ENCODE results near the gene TM4SF20. TPM values are rescaled to one million over a fixed set of nuclear protein-coding genes. Genes with fewer than 3 reads are reported as not detected.
"Not testable (repeated sequence)": the region's sequence is repeated elsewhere in the genome, so short reads cannot be mapped to it uniquely, and the experiment has no call there.

TM4SF20 gene
- total RNA-seq, 2 experiments from 2014 or later: not detected

GRCh38 chr2:227389661-227390060 is 10.6 kb upstream of the TM4SF20 start:
- Histone ChIP-seq H3K27ac (ENCODE audit: low read depth, low read length, poor library complexity, severe bottlenecking) (no peak overlapping the region), H3K4me3 (ENCODE audit: low read depth, low read length, poor library complexity, severe bottlenecking) (no peak overlapping the region), H3K9me3 (ENCODE audit: low read length) (no peaks in the 10 kb centered on the region), H3K4me2 (ENCODE audit: low read length) (no peak overlapping the region), H2AFZ (ENCODE audit: low read length) (no peak overlapping the region), H4K20me1 (ENCODE audit: insufficient read depth, low read length) (no peaks in the 10 kb centered on the region), H3K9me2 (ENCODE audit: insufficient read depth, low read length) (no peaks in the 10 kb centered on the region), H3K36me3 (ENCODE audit: insufficient read depth, low read length) (no peaks in the 10 kb centered on the region), H3K4me1 (ENCODE audit: insufficient read depth, low read length, poor library complexity, severe bottlenecking) (no peaks in the 10 kb centered on the region), H3K79me2 (ENCODE audit: insufficient read depth, low read depth, low read length) (no peaks in the 10 kb centered on the region)
- no peak for TF ChIP-seq CTCF (conservative IDR thresholded peaks at IDR 0.05; ENCODE audit: low read length)
- no TSS peak for BruUV-seq (replicated peaks)
- intact Hi-C loops (cut with micrococcal nuclease; ENCODE audit: unreplicated experiment): no loop called here
- DNase-seq (ENCODE audit: low spot score): no peak
- POLR2A ChIA-PET: no interaction called here
- CTCF ChIA-PET (ENCODE audit: unreplicated experiment): no interaction called here

- Histone ChIP-seq H3K36me3 (ENCODE audit: insufficient read depth, low read length) (no peaks in the 10 kb centered on the region), H3K4me1 (ENCODE audit: insufficient read depth, low read length, poor library complexity, severe bottlenecking) (no peaks in the 10 kb centered on the region), H3K79me2 (ENCODE audit: insufficient read depth, low read depth, low read length) (no peaks in the 10 kb centered on the region), H3K27ac (ENCODE audit: low read depth, low read length, poor library complexity, severe bottlenecking) (no peak overlapping the region), H2AFZ (ENCODE audit: low read length) (no peak overlapping the region), H4K20me1 (ENCODE audit: insufficient read depth, low read length) (no peaks in the 10 kb centered on the region), H3K9me3 (ENCODE audit: low read length) (no peaks in the 10 kb centered on the region), H3K4me2 (ENCODE audit: low read length) (no peak overlapping the region), H3K9me2 (ENCODE audit: insufficient read depth, low read length) (no peaks in the 10 kb centered on the region), H3K4me3 (ENCODE audit: low read depth, low read length, poor library complexity, severe bottlenecking) (no peak overlapping the region)
- no peak for DNase-seq (ENCODE audit: low spot score)
- CTCF ChIA-PET (ENCODE audit: unreplicated experiment): no interaction called here
- intact Hi-C loops (cut with micrococcal nuclease; ENCODE audit: unreplicated experiment): no loop called here
- BruUV-seq (replicated peaks): no TSS peak
- no peak for TF ChIP-seq EZH2phosphoT487 (IDR thresholded peaks at IDR 0.05; ENCODE audit: borderline replicate concordance, low read depth, low read length)
- no peak for TF ChIP-seq CTCF (conservative IDR thresholded peaks at IDR 0.05; ENCODE audit: low read length)
- POLR2A ChIA-PET: no interaction called here
Observed at GRCh38 chr2:227389231-227389630, 10.1 kb upstream of the TM4SF20 start.

DNA sequence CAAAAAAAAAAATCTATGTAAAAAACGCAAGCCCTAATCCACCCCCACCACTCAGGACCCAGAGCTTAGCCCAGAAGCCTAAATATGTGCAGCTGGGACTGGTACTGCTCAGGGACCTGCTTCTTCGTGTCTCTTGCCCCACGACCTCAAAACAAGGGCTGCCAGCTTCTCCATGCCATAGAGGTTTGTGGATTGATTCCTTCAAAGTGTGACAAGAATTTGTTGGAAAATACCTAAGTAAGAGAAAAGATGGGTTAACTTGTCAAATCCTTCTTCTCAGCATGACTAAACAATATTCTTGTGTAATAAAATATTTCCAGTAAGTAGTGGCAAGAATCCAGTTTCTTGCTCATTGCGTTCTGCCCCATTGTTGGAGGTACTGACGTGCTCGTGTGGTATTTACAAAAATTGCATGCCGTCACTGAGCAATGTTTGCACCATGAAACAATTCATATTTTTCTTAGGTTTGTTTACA is 9.5 kb upstream of the TM4SF20 start:
- no TSS peak for BruUV-seq (replicated peaks)
- POLR2A ChIA-PET: no interaction called here
- Histone ChIP-seq H2AFZ (ENCODE audit: low read length) (no peak overlapping the region), H4K20me1 (ENCODE audit: insufficient read depth, low read length) (no peaks in the 10 kb centered on the region), H3K9me2 (ENCODE audit: insufficient read depth, low read length) (no peaks in the 10 kb centered on the region), H3K27ac (ENCODE audit: low read depth, low read length, poor library complexity, severe bottlenecking) (no peak overlapping the region), H3K4me1 (ENCODE audit: insufficient read depth, low read length, poor library complexity, severe bottlenecking) (no peaks in the 10 kb centered on the region), H3K4me3 (ENCODE audit: low read depth, low read length, poor library complexity, severe bottlenecking) (no peak overlapping the region), H3K36me3 (ENCODE audit: insufficient read depth, low read length) (no peaks in the 10 kb centered on the region), H3K4me2 (ENCODE audit: low read length) (no peak overlapping the region), H3K79me2 (ENCODE audit: insufficient read depth, low read depth, low read length) (no peaks in the 10 kb centered on the region), H3K9me3 (ENCODE audit: low read length) (no peaks in the 10 kb centered on the region)
- no peak for TF ChIP-seq EZH2phosphoT487 (IDR thresholded peaks at IDR 0.05; ENCODE audit: borderline replicate concordance, low read depth, low read length)
- no peak for TF ChIP-seq CTCF (conservative IDR thresholded peaks at IDR 0.05; ENCODE audit: low read length)
- intact Hi-C loops (cut with micrococcal nuclease; ENCODE audit: unreplicated experiment): no loop called here
- CTCF ChIA-PET (ENCODE audit: unreplicated experiment): no interaction called here
- no peak for DNase-seq (ENCODE audit: low spot score)

DNA sequence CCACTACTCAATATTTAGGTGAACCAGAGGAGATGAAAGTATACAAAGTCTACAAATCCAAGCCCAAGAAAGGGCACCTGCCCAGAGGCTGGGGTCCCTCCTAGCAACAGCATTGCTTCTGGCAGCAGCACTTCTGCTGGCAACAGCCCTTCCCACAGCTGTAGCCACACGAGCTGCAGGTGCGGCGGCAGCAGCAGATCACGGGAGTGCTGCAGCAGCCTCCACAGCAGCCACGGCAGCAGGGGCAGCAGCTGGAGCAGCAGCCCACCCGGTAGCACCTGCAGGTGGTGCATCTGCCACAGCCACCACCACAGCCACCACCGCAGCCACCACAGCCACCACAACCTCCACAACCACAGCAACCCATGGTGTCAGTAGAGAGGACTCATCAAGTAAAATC is 8.5 kb upstream of the TM4SF20 start, which contains the start of gene SCYGR1:
Gene SCYGR1 (minus strand): TSS at position 367 of the 400 bp plus-strand sequence. CDS start 0 bp downstream, at position 367.
- H3K36me3 ChIP-seq (ENCODE audit: insufficient read depth, low read length); DNase-seq (ENCODE audit: low spot score); H3K4me2 ChIP-seq (ENCODE audit: low read length); intact Hi-C loops (cut with micrococcal nuclease; ENCODE audit: unreplicated experiment); BruUV-seq (replicated peaks); H2AFZ ChIP-seq (ENCODE audit: low read length); POLR2A ChIA-PET; H3K4me3 ChIP-seq (ENCODE audit: low read depth, low read length, poor library complexity, severe bottlenecking); H3K9me3 ChIP-seq (ENCODE audit: low read length); H3K79me2 ChIP-seq (ENCODE audit: insufficient read depth, low read depth, low read length); H3K27ac ChIP-seq (ENCODE audit: low read depth, low read length, poor library complexity, severe bottlenecking); H3K9me2 ChIP-seq (ENCODE audit: insufficient read depth, low read length); H4K20me1 ChIP-seq (ENCODE audit: insufficient read depth, low read length); H3K4me1 ChIP-seq (ENCODE audit: insufficient read depth, low read length, poor library complexity, severe bottlenecking); CTCF ChIA-PET (ENCODE audit: unreplicated experiment): not testable (repeated sequence)

Data from OCI-LY7 (cell line).